HG03354 (cell line): ENCODE data around the gene ANKRD2.
"Not testable (repeated sequence)": the region's sequence is repeated elsewhere in the genome, so short reads cannot be mapped to it uniquely, and the experiment has no call there.

Source experiments
- ATAC-seq: cut with Tn5 transposase; IDR thresholded peaks from one replicate; pipeline ENCODE4 v1.9.1; 2021; ENCODE audit warnings: mild to moderate bottlenecking; ENCODE audit not compliant: unreplicated experiment, poor library complexity, severe bottlenecking

Gene ANKRD2

GRCh38 chr10:97543025-97543546, 29.5 kb upstream of the ANKRD2 start:
- no peak for ATAC-seq

DNA sequence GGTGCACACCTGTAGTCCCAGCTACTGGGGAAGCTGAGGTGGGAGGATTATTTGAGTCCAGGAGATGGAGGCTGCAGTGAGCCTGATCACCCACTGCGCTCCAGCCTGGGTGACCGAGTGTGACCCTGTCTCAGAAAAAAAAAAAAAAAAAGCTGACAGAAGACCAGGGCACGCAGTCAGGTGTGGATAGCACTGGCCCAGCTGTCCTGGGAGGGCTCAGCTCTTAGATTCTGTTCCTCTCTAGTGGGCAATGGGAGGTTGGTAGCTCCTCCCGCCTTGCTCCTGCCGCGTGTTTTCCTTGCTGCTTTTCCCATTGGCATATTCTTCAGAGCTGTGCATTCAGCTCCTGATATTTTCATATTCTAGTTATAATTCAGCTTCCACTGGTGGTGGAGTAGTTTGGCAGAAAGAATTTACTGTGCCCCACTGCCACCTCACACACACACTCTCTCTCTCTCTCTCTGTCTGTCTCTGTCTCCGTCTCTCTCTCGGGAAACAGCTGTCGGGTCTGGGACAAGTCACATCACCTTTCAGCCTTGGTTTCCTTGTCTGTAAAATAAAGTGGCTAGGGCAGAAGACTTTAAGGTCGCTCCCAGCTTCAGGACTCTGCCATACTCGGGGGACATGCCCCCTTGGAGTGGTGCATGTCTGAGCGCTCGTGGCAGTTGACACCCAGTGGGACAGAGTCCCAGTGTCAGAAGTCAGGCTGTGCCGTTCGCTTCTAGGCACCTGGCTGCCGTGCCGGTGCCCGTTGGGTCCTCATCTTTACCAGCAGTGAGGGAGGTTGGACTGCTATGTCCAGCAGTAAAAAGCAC, 25.9 kb upstream of the ANKRD2 start:
- no peak for ATAC-seq

DNA sequence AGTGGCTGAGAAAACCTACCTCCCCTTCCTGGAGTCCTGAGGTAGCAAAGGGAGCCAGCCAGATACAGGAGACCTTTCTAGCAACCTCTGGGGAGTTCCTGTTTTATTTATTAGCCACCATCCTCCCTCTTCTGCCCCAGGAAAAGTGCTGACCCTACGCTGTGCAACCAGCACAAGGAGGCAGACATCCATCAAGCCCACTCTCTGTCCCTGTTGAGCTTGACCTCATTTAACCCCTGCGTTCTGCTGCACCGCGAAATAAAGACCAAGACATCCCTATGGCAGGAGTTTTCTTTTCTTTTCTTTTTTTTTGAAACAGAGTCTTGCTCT, 25.3 kb upstream of the ANKRD2 start:
- ATAC-seq, result no peak

DNA sequence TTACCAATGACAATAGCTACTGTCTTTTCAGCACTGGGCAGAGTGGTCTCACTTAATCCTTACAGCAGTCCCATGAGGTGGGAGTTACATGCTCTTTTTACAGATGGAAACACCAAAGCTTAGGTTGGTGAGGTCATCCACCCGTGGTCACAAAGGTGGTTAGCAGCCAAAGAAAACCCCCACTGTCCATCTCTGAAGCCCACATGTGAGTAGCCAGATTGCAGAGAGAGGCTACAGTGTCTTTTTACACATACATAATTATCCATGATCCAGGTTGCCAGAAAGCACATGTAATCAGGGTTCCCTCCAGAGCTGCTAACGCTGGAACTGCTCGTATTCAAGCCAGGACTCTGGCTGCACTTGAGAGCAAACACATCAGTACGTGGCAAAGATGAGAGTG, 24.6 kb upstream of the ANKRD2 start:
- ATAC-seq, result no peak

GRCh38 chr10:97548828-97549455, 23.6 kb upstream of the ANKRD2 start:
- no peak for ATAC-seq

DNA sequence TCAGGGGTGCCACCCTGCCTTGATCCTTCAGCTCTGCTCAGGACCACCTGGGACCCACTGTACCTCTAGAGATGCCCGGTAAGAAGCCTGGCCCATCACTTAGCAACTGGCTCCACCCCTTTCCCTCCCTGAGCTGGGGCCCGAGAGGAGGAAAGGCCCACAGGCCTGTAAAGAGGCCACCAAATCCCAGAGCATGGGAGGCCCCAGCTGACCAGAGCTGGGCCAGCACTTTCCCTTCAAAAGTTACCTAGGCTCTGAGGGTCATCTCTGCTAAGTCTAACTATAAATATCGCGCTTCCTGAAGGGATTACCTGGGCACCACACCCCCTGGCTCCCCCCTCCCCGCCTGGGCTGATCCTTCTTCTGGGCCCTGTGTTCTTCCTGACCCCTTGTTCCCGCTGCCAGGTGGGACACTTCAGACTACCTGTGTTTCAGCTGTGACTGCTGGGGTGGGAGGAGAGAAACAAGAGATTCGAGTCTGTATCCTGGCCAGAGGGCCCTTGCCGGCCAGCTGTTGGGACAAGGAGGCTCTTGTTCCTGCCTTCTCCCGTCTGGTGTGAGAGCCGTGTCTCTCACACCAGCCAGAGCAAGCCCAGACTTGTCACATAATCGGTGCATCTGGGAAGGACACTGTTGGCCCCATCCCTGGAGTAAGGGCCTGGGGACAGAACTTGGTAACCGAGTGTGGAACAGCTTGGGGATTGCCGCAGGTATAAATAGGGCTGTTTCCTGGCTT, 22.8 kb upstream of the ANKRD2 start:
- ATAC-seq, result no peak

DNA sequence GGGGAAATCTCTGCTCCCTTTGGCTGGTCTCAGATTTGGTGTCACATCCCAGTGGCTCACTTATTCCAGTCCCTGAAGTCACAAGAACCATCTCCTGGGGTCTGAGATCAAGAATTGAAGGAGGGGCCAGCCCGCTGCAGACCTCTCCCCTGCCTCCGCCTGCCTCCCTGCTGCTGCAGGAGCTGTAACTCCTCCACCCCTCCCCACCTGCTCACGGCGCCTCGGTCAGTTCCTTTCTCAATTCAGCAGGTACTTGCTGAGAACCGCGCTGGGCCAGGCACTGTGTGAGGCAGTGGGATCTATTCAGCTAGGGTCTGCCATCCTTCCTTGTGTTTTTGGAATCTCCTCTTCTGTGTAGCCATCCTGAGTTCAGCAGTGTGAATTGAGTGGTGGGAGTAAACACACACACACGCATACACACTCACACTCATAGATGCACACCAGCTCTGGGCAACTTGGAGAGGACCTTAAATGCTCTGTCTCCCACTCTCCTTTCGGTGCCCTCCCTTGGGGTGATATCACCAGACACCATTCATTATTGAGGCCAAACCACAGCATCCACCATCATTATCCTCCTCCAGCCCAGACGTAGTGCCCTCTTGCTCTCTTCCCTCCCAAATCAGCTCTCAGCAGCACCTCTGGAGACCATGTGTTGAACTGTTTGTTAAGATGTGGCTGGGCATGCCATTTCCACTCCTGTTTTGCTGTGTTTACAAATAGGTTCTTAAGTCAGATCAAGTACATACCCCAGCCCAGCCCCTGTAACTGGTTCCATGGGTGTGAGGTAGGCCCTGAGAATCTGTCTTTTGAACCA, 22.0 kb upstream of the ANKRD2 start:
- no peak for ATAC-seq

- ATAC-seq, result no peak
Observed at GRCh38 chr10:97551271-97551670, 21.3 kb upstream of the ANKRD2 start.

DNA sequence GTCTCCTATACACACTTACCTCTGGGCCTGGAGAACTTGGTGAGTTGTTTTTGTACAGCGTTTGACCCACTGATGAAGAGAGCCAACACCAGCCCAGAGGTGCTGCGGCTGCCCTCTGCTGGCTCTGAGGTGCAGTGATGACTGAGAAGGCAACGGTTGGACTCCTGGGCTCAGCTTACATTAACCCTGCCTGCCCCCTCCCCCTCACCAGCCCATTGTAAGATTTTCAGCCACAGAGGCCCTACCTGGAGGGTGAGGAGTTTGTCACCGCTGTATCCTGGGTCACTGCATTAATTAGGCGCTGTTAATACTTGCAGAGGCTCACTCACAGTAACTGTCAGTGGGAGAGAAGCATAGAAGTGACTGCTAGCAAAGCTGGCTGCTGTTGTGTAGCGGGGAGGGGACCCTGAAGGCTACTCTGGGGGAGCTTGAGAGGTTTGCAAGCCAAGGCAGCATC, 19.0 kb upstream of the ANKRD2 start:
- ATAC-seq, result peak; percentile 62

DNA sequence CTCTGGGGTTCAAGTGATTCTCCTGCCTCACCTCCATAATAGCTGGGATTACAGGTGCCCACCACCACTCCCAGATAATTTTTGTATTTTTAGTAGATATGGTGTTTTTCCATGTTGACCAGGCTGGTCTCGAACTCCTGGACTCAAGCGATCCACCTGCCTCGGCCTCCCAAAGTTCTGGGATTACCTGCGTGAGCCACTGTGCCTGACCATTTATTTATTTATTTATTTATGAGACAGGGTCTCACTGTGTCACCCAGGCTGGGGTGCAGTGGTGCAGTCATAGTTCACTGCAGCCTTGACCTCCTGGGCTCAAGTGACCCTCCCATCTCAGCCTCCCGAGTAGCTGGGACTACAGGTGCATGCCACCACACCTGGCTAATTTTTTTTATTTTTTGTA, 18.2 kb upstream of the ANKRD2 start:
- ATAC-seq, result not testable (repeated sequence)

DNA sequence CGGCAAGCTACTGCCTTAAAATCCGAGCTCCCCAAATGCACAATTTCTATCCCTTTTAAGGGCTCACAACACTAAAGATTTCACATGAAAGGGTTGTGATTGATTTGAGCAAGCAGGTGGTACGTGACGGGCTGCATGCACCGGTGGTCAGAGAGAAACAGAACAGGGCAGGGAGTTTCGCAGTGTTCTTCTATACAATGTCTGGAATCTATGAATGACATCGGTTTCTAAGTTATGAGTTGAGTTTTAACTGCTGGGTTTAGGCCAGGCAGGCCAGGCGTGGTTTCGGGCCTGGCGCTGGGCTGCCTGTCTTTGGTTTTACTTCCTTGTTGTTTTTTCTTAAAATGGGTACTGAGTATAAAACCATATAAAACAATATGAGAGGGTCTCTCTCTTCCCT, 17.0 kb upstream of the ANKRD2 start:
- not testable (repeated sequence) for ATAC-seq

DNA sequence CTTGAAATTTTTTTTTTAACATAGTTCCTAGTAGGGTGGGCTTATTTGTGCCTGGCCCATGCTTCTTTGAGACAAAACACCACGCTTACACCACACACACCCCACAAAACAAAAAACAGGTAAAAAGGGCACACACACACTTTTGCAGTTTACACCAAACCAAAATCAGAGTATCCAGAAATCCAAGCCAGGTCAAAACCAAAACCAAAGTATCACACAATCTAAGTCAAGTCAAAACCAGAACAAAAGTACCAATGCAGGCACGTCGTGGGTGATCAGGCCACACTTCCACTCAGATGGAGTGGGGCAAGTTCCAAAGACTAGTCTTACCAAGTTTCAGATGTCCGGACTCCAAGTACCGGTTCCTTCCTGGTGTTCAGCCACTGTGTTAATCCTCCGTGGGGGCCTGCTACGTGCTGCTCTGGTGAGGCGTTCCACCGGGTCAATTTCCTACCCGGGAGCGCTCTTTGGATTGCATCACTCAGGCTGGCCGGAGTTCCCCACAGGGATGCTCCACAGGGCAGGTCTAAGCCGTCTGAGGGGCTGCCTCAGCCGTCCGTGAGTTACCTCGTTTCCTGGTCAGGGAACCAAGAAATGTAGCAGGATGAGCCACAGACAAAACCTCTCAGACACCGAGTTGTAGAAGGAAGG, 11.7 kb upstream of the ANKRD2 start:
- ATAC-seq, result not testable (repeated sequence)

- not testable (repeated sequence) for ATAC-seq
Observed at GRCh38 chr10:97561386-97562077, 11.0 kb upstream of the ANKRD2 start.

GRCh38 chr10:97562329-97562728, 10.2 kb upstream of the ANKRD2 start:
- not testable (repeated sequence) for ATAC-seq

GRCh38 chr10:97563337-97563736, 9.2 kb upstream of the ANKRD2 start:
- ATAC-seq, result no peak

DNA sequence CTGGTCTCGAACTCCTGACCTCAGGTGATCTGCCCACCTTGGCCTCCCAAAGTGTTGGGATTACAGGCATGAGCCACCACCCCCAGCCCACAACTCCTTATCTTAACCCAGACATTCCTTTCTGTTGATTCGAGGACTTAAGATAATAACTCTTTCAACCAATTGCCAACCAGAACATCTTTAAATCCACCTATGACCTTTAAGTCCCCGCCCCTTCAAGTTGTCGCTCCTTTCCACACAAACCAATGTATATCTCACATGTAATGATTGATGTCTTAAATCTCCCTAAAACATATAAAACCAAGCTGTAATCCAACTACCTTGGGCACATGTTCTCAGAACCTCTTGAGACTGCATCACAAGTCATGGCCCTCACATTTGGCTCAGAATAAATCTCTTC, 7.8 kb upstream of the ANKRD2 start:
- ATAC-seq, result no peak

- no peak for ATAC-seq
Observed at GRCh38 chr10:97566336-97566996, 6.1 kb upstream of the ANKRD2 start.

DNA sequence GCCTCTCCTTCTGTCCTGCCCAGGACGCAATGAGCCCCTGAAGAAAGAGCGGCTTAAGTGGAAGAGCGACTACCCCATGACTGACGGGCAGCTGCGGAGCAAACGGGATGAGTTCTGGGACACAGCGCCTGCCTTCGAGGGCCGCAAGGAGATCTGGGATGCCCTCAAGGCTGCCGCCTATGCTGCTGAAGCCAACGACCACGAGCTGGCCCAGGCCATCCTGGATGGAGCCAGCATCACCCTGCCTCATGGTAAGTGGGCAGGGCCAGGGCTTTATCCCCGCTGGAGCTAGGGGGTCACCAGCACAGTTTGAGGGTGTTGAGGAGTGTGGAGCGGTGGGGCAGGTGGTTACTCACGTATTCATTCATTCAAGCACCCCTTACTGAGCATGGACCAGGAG, 4.7 kb upstream of the ANKRD2 start:
- ATAC-seq, result no peak
